DMS153 (cell line): ENCODE data around the gene SMAD7.

Experiments
- DNase-seq: peaks from one replicate; lab custom pipeline; 2025; lab: John Stamatoyannopoulos, UW

Gene SMAD7

GRCh38 chr18:48893608-48894600, 56.9 kb downstream of the SMAD7 start:
- DNase-seq: no peak

GRCh38 chr18:48893061-48893607, 57.6 kb downstream of the SMAD7 start:
- DNase-seq: no peak

GRCh38 chr18:48892146-48892855, 58.5 kb downstream of the SMAD7 start:
- DNase-seq: no peak

GRCh38 chr18:48891721-48892120, 59.0 kb downstream of the SMAD7 start:
- DNase-seq: no peak

- no peak for DNase-seq
These were observed 60.6 kb downstream of the SMAD7 start for GRCh38 chr18:48889981-48890762.

- no peak for DNase-seq
These were observed 61.4 kb downstream of the SMAD7 start for GRCh38 chr18:48889115-48889941.

- no peak for DNase-seq
These were observed 62.0 kb downstream of the SMAD7 start for GRCh38 chr18:48888773-48889080.

GRCh38 chr18:48887905-48888772, 62.6 kb downstream of the SMAD7 start:
- DNase-seq: no peak

- no peak for DNase-seq
These were observed 63.4 kb downstream of the SMAD7 start for GRCh38 chr18:48887294-48887904.

GRCh38 chr18:48886520-48887293, 64.1 kb downstream of the SMAD7 start:
- no peak for DNase-seq

- DNase-seq: no peak
These were observed 64.8 kb downstream of the SMAD7 start for GRCh38 chr18:48885924-48886400.

- DNase-seq: no peak
These were observed 65.4 kb downstream of the SMAD7 start for GRCh38 chr18:48885266-48885923.

GRCh38 chr18:48884771-48885170, 66.0 kb downstream of the SMAD7 start:
- DNase-seq: no peak

GRCh38 chr18:48884306-48884705, 66.5 kb downstream of the SMAD7 start:
- DNase-seq: no peak

- DNase-seq: no peak
These were observed 68.4 kb downstream of the SMAD7 start for GRCh38 chr18:48882379-48882778.

- DNase-seq: no peak
These were observed 69.8 kb downstream of the SMAD7 start for GRCh38 chr18:48880931-48881330.

GRCh38 chr18:48879008-48879431, 71.7 kb downstream of the SMAD7 start:
- DNase-seq: no peak

- DNase-seq: no peak
These were observed 72.3 kb downstream of the SMAD7 start for GRCh38 chr18:48878471-48878870.
